Measurements from ENCODE around the gene CLTB.

The CLTB gene

GRCh38 chr5:176384991-176385390 lies 31.3 kb downstream of the CLTB start:
- no peak overlapping the region for H3K4me3 ChIP-seq (ENCODE audit: low read depth in 1 of 2, low read length in 2 of 2)
- peaks cover 21 to 48% of the 10 kb centered on the region in 2 donors for H3K36me3 ChIP-seq (ENCODE audit: control insufficient read depth in 1 of 2, insufficient read depth in 2 of 2, low read length in 2 of 2)
- peaks cover 16 to 21% of the 10 kb centered on the region in 2 donors for H3K4me1 ChIP-seq (ENCODE audit: control insufficient read depth in 1 of 2, insufficient read depth in 2 of 2, low read length in 2 of 2)
- H3K9me3 ChIP-seq (ENCODE audit: control insufficient read depth in 1 of 2, low read length in 2 of 2), result no peaks in the 10 kb centered on the region
- H3K27me3 ChIP-seq (ENCODE audit: control insufficient read depth in 1 of 2, insufficient read depth in 2 of 2, low read length in 2 of 2), result no peaks in the 10 kb centered on the region
- no peak overlapping the region for H3K27ac ChIP-seq (ENCODE audit: low read depth, low read length)
- no peak overlapping the region for H3K9ac ChIP-seq (ENCODE audit: low read depth in 1 of 2, low read length in 2 of 2)

DNA sequence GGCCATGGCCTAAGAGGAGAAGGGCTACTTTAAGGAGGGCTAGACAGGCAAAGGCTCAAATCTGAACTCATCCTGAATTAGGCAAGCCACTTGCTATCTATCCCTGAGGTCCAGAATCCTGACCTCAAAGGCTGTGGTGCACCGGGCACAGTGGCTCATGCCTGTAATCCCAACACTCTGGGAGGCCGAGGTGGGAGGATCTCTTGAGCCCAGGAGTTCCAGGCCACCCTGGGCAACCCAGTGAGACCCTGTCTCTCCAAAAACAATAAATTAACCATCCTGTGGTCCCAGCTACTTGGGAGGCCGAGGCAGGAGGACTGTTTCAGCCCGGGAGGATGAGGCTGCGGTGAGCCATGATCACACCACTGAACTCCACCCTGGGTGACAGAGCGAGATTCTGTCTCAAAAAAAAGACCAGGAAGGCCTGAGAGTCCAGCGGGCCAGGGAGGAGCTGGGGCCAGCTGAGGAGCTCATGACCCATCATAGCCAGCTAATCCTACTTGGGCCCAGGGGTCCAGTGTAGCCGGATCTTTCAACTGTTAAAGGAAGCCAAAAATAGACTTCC lies 31.9 kb downstream of the CLTB start:
- no peaks in the 10 kb centered on the region for H3K9me3 ChIP-seq (ENCODE audit: control insufficient read depth in 1 of 2, low read length in 2 of 2)
- no peak overlapping the region for H3K9ac ChIP-seq (ENCODE audit: low read depth in 1 of 2, low read length in 2 of 2)
- no peak overlapping the region for H3K27ac ChIP-seq (ENCODE audit: low read depth, low read length)
- H3K36me3 ChIP-seq (ENCODE audit: control insufficient read depth in 1 of 2, insufficient read depth in 2 of 2, low read length in 2 of 2), result peaks cover 21 to 48% of the 10 kb centered on the region in 2 donors
- H3K27me3 ChIP-seq (ENCODE audit: control insufficient read depth in 1 of 2, insufficient read depth in 2 of 2, low read length in 2 of 2), result no peaks in the 10 kb centered on the region
- peaks cover 16 to 17% of the 10 kb centered on the region in 2 donors for H3K4me1 ChIP-seq (ENCODE audit: control insufficient read depth in 1 of 2, insufficient read depth in 2 of 2, low read length in 2 of 2)
- no peak overlapping the region for H3K4me3 ChIP-seq (ENCODE audit: low read depth in 1 of 2, low read length in 2 of 2)

DNA sequence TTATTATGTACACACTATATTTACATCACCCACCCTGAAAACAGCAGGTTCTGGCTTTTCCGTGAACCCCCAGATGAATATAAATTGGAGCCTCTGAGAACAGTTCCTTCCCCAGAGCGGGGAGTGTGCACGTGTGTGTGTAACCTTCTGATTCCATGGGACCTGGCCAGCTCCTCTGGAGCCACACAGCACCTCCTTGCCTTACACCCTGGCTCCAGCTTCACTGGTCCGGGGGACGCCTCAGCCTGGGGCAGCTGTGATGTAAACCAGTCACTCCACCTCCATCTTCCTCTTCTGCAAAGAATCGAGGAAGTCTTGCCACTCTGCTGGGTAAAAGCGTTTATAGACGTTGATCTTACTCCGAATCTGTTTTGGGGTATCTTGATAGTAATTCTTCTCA lies 32.4 kb downstream of the CLTB start:
- H3K36me3 ChIP-seq (ENCODE audit: control insufficient read depth in 1 of 2, insufficient read depth in 2 of 2, low read length in 2 of 2), result peaks cover 21 to 48% of the 10 kb centered on the region in 2 donors
- no peaks in the 10 kb centered on the region for H3K27me3 ChIP-seq (ENCODE audit: control insufficient read depth in 1 of 2, insufficient read depth in 2 of 2, low read length in 2 of 2)
- no peak overlapping the region for H3K27ac ChIP-seq (ENCODE audit: low read depth, low read length)
- H3K9ac ChIP-seq (ENCODE audit: low read depth in 1 of 2, low read length in 2 of 2), result no peak overlapping the region
- no peaks in the 10 kb centered on the region for H3K9me3 ChIP-seq (ENCODE audit: control insufficient read depth in 1 of 2, low read length in 2 of 2)
- H3K4me3 ChIP-seq (ENCODE audit: low read depth in 1 of 2, low read length in 2 of 2), result no peak overlapping the region
- H3K4me1 ChIP-seq (ENCODE audit: control insufficient read depth in 1 of 2, insufficient read depth in 2 of 2, low read length in 2 of 2), result peaks cover 16% of the 10 kb centered on the region in 2 donors

DNA sequence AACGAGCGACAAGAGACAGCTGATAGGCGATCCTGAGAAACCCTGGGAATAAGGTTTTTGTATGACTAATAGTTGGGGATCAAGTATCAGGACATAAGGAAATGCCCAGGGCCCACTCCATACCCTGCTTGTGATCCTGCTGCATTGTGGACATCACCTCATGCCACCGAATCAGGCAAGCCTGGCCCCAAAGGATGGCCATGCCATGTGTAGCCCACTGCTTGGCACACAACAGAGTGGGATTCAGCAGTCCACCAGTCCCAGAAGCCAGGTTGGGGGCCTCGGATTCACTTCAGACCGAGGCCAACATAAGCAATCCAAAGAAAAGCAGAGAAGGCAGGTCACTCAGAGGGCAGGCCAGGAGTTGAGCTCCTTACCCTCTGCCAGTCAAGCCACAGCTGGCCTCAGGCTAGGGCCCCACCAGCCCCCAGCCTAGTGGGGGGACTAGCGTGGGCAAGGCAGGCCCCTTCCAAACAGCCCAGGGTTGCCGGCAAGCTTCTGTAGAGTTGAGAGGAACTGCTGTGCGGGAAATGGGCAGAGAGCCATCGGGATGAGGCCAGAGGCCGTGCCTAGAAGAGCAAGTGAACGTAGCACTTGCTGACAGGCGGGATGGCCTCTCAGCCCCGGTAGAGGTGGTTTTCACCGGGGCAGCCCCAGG lies 33.0 kb downstream of the CLTB start:
- no peaks in the 10 kb centered on the region for H3K9me3 ChIP-seq (ENCODE audit: control insufficient read depth in 1 of 2, low read length in 2 of 2)

DNA sequence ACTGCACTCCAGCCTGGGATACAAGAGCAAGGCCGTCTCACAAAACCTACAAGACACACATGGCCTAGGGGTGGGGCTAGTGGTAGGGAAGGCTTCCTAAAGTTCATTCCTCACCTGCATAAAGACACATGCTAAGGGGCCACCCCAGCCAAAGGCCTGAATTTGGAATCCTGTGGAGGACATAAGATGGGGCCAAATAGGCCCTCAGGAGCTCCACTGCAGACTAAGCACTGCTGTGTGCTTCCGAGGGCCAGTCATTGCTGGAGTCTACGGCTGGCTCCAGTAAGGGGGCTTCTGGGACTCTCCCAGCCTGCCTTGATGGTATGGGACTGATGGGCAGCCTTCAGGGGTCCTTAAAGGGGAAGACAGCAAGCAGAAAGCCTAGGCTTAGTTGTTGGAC lies 33.6 kb downstream of the CLTB start:
- no peak overlapping the region for H3K27ac ChIP-seq (ENCODE audit: low read depth, low read length)
- H3K4me1 ChIP-seq (ENCODE audit: control insufficient read depth in 1 of 2, insufficient read depth in 2 of 2, low read length in 2 of 2), result peaks cover 11 to 14% of the 10 kb centered on the region in 2 donors
- H3K4me3 ChIP-seq (ENCODE audit: low read depth in 1 of 2, low read length in 2 of 2), result no peak overlapping the region
- H3K36me3 ChIP-seq (ENCODE audit: control insufficient read depth in 1 of 2, insufficient read depth in 2 of 2, low read length in 2 of 2), result peaks cover 21 to 48% of the 10 kb centered on the region in 2 donors
- no peaks in the 10 kb centered on the region for H3K27me3 ChIP-seq (ENCODE audit: control insufficient read depth in 1 of 2, insufficient read depth in 2 of 2, low read length in 2 of 2)
- H3K9me3 ChIP-seq (ENCODE audit: control insufficient read depth in 1 of 2, low read length in 2 of 2), result no peaks in the 10 kb centered on the region
- no peak overlapping the region for H3K9ac ChIP-seq (ENCODE audit: low read depth in 1 of 2, low read length in 2 of 2)

More for the DNA sequence above, 33.0 kb downstream of the CLTB start:
- H3K9ac ChIP-seq (ENCODE audit: low read depth in 1 of 2, low read length in 2 of 2), result no peak overlapping the region
- peaks cover 21 to 48% of the 10 kb centered on the region in 2 donors for H3K36me3 ChIP-seq (ENCODE audit: control insufficient read depth in 1 of 2, insufficient read depth in 2 of 2, low read length in 2 of 2)
- H3K4me3 ChIP-seq (ENCODE audit: low read depth in 1 of 2, low read length in 2 of 2), result no peak overlapping the region
- H3K27me3 ChIP-seq (ENCODE audit: control insufficient read depth in 1 of 2, insufficient read depth in 2 of 2, low read length in 2 of 2), result no peaks in the 10 kb centered on the region
- peaks cover 16% of the 10 kb centered on the region in 2 donors for H3K4me1 ChIP-seq (ENCODE audit: control insufficient read depth in 1 of 2, insufficient read depth in 2 of 2, low read length in 2 of 2)
- no peak overlapping the region for H3K27ac ChIP-seq (ENCODE audit: low read depth, low read length)

GRCh38 chr5:176381979-176382378 lies 34.4 kb downstream of the CLTB start:
- no peaks in the 10 kb centered on the region for H3K9me3 ChIP-seq (ENCODE audit: control insufficient read depth in 1 of 2, low read length in 2 of 2)
- peaks cover 4 to 7% of the 10 kb centered on the region in 2 donors for H3K4me1 ChIP-seq (ENCODE audit: control insufficient read depth in 1 of 2, insufficient read depth in 2 of 2, low read length in 2 of 2)
- H3K27ac ChIP-seq (ENCODE audit: low read depth, low read length), result no peak overlapping the region
- no peaks in the 10 kb centered on the region for H3K27me3 ChIP-seq (ENCODE audit: control insufficient read depth in 1 of 2, insufficient read depth in 2 of 2, low read length in 2 of 2)
- no peak overlapping the region for H3K4me3 ChIP-seq (ENCODE audit: low read depth in 1 of 2, low read length in 2 of 2)
- H3K9ac ChIP-seq (ENCODE audit: low read depth in 1 of 2, low read length in 2 of 2), result no peak overlapping the region
- H3K36me3 ChIP-seq (ENCODE audit: control insufficient read depth in 1 of 2, insufficient read depth in 2 of 2, low read length in 2 of 2), result peaks cover 21 to 48% of the 10 kb centered on the region in 2 donors

GRCh38 chr5:176381423-176381822 lies 34.9 kb downstream of the CLTB start:
- Histone ChIP-seq H3K9ac (ENCODE audit: low read depth in 1 of 2, low read length in 2 of 2) (no peak overlapping the region), H3K9me3 (ENCODE audit: control insufficient read depth in 1 of 2, low read length in 2 of 2) (no peaks in the 10 kb centered on the region), H3K27ac (ENCODE audit: low read depth, low read length) (no peak overlapping the region)

GRCh38 chr5:176379881-176380280 lies 36.5 kb downstream of the CLTB start:
- no peaks in the 10 kb centered on the region for H3K27me3 ChIP-seq (ENCODE audit: control insufficient read depth in 1 of 2, insufficient read depth in 2 of 2, low read length in 2 of 2)
- H3K9me3 ChIP-seq (ENCODE audit: control insufficient read depth in 1 of 2, low read length in 2 of 2), result no peaks in the 10 kb centered on the region
- no peak overlapping the region for H3K4me3 ChIP-seq (ENCODE audit: low read depth in 1 of 2, low read length in 2 of 2)
- H3K9ac ChIP-seq (ENCODE audit: low read depth in 1 of 2, low read length in 2 of 2), result no peak overlapping the region
- H3K27ac ChIP-seq (ENCODE audit: low read depth, low read length), result no peak overlapping the region
- no peaks in the 10 kb centered on the region for H3K4me1 ChIP-seq (ENCODE audit: control insufficient read depth in 1 of 2, insufficient read depth in 2 of 2, low read length in 2 of 2)
- H3K36me3 ChIP-seq (ENCODE audit: control insufficient read depth in 1 of 2, insufficient read depth in 2 of 2, low read length in 2 of 2), result peaks cover 18 to 41% of the 10 kb centered on the region in 2 donors

More at GRCh38 chr5:176381423-176381822, 34.9 kb downstream of the CLTB start:
- peaks cover under 1 to 1% of the 10 kb centered on the region in 2 donors for H3K4me1 ChIP-seq (ENCODE audit: control insufficient read depth in 1 of 2, insufficient read depth in 2 of 2, low read length in 2 of 2)
- H3K36me3 ChIP-seq (ENCODE audit: control insufficient read depth in 1 of 2, insufficient read depth in 2 of 2, low read length in 2 of 2), result peaks cover 21 to 48% of the 10 kb centered on the region in 2 donors
- no peaks in the 10 kb centered on the region for H3K27me3 ChIP-seq (ENCODE audit: control insufficient read depth in 1 of 2, insufficient read depth in 2 of 2, low read length in 2 of 2)
- no peak overlapping the region for H3K4me3 ChIP-seq (ENCODE audit: low read depth in 1 of 2, low read length in 2 of 2)

DNA sequence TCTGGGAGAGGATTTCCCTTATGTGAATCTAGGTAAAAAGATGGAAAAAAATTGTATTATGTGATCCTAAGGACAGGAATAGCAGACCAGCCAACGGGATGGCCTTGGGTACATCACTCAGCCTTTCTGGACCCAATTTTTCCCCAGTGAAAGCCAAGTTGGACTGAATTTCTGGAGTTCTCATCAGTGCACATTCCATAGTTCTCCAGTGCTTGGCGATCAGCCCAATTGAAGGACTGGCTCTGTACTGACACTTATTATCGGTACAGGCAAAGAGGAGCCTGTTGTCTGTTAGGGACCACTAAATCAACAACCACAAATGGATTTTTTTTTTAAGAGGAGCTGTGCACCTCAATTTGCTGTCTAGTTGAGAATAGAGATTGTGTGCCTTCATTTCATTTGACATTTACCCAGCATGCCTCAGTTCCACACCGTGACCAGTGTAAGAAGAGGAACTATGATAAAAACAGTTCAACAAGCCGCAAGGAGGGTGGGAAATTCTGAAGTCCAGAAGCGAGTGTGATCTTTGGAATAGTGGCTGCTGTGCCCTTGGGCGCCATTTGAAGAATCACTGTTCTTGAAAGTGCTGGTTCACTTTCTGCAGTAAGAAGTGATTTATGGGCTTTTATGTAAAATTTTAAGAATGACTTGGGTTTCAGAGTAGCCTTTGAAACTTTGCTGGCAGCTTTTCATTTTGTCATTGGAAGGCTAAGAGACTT lies 43.1 kb downstream of the CLTB start:
- Histone ChIP-seq H3K9me3 (ENCODE audit: control insufficient read depth in 1 of 2, low read length in 2 of 2) (no peaks in the 10 kb centered on the region), H3K36me3 (ENCODE audit: control insufficient read depth in 1 of 2, insufficient read depth in 2 of 2, low read length in 2 of 2) (no peaks in the 10 kb centered on the region), H3K27me3 (ENCODE audit: control insufficient read depth in 1 of 2, insufficient read depth in 2 of 2, low read length in 2 of 2) (no peaks in the 10 kb centered on the region), H3K4me1 (ENCODE audit: control insufficient read depth in 1 of 2, insufficient read depth in 2 of 2, low read length in 2 of 2) (no peaks in the 10 kb centered on the region), H3K4me3 (ENCODE audit: low read depth in 1 of 2, low read length in 2 of 2) (no peak overlapping the region), H3K9ac (ENCODE audit: low read depth in 1 of 2, low read length in 2 of 2) (no peak overlapping the region), H3K27ac (ENCODE audit: low read depth, low read length) (no peak overlapping the region)

All from duodenal mucosa (tissue), 2 donors.